ACC112 (cell line): ENCODE data around the gene SELENOP.
"Not testable (repeated sequence)": the region's sequence is repeated elsewhere in the genome, so short reads cannot be mapped to it uniquely, and the experiment has no call there.

Experiments used
- H2AFZ ChIP-seq: fragments of 200-600 bp; sonication (generic); one replicate; pipeline ENCODE4 v1.6.0; 2017; ENCODE audit warnings: antibody characterized with exemption, low read length; ENCODE audit not compliant: unreplicated experiment
- H3K27ac ChIP-seq: fragments of 200-600 bp; sonication (generic); 2 replicates; pipeline ENCODE4 v1.5.1; 2014; ENCODE audit warnings: low read depth, mild to moderate bottlenecking, antibody characterized with exemption, low read length, moderate library complexity
- H3K27me3 ChIP-seq: fragments of 200-600 bp; sonication (generic); 2 replicates; pipeline ENCODE4 v1.6.1; 2014; ENCODE audit warnings: mild to moderate bottlenecking, antibody characterized with exemption, low read length, moderate library complexity, mixed read lengths; ENCODE audit not compliant: insufficient read depth
- H3K36me3 ChIP-seq: fragments of 200-600 bp; sonication (generic); 2 replicates; pipeline ENCODE4 v1.6.1; 2016; ENCODE audit warnings: mild to moderate bottlenecking, antibody characterized with exemption, low read length, moderate library complexity, mixed read lengths; ENCODE audit not compliant: insufficient read depth
- H3K4me1 ChIP-seq: fragments of 200-600 bp; sonication (generic); one replicate; pipeline ENCODE4 v1.6.1; 2016; ENCODE audit warnings: low read length, mixed read lengths; ENCODE audit not compliant: insufficient read depth, unreplicated experiment, control insufficient read depth
- H3K4me3 ChIP-seq: fragments of 200-600 bp; sonication (generic); 2 replicates; pipeline ENCODE4 v1.5.1; 2014; ENCODE audit warnings: mild to moderate bottlenecking, low read depth, low read length
- H3K79me2 ChIP-seq: fragments of 200-600 bp; sonication (generic); one replicate; pipeline ENCODE4 v1.6.0; 2016; ENCODE audit warnings: low read length; ENCODE audit not compliant: control insufficient read depth, unreplicated experiment, insufficient read depth

The SELENOP gene

DNA sequence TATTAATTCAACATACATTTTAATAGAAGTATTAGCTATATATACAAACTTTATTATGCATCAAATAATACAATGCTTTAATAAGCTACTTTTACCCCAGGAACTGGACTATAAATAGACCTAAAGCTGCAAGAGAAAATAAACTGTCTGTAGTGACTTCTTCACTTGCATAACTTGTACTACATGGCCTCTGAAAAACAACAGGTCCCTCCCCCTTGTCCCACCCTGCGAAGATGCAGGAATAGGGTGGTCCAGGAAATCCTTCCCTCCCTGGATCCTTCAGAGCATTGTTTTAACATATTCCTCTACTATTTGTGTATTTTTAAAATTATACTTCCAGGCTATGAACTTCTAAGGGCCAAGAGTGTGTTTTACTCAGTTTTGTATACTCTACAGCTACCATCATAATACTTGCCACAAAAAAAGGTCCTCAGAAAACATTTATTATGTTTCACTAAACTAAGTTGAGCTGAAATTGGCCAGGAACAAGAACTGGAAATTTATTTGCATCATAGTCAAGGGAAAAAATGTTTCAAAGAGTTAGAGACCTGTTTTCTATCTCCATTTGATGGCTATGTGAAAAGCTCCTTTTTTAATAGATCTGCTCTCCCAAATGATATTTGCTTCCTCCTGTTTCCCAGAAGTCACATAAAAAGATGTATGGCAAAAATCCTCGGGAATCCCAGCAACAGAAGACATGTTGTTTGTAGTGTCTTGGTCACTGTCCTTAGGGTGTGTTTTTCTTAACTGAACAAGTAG lies 15.2 kb upstream of the SELENOP start:
- Histone ChIP-seq H3K27me3 (no peaks in the 10 kb centered on the region), H2AFZ (no peak overlapping the region), H3K79me2 (no peaks in the 10 kb centered on the region), H3K36me3 (no peaks in the 10 kb centered on the region), H3K4me1 (no peaks in the 10 kb centered on the region), H3K27ac (no peak overlapping the region), H3K4me3 (no peak overlapping the region)

DNA sequence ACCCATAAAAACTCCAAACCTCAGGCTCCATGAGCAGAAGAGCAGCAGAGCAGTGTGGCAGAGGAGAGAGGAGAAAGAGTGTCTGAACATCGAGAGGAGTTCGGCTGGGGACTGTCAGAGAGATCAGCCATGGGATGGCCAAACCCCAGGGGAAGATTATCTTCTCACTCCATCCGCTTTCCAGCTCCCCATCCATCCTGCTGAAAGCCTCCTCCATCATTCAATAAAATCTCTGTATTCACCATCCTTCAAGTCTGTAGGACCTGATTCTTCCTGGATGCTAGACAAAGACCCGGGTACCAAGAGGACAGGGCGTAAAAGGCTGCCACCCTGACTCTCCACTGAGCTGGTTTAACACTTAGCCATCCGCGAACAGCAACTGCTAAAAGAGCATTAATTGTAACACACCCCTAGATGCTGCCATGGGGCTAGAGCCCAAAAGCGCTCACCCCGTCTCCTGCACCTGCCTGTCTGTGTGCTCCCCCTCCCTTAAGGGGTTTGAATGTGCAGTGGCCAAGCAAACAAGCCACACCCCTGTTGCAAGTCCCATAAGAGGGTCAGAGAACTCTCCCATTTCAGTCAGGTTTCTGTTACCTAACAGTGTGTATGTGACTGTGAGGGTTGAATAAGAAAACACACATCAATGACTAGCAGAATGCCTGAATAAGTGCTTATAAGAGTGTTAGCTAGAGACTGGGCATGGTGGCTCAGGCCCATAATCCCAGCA lies 13.9 kb upstream of the SELENOP start:
- Histone ChIP-seq H3K4me3 (no peak overlapping the region), H2AFZ (no peak overlapping the region), H3K79me2 (no peaks in the 10 kb centered on the region), H3K4me1 (no peaks in the 10 kb centered on the region), H3K36me3 (no peaks in the 10 kb centered on the region), H3K27ac (no peak overlapping the region), H3K27me3 (no peaks in the 10 kb centered on the region)

DNA sequence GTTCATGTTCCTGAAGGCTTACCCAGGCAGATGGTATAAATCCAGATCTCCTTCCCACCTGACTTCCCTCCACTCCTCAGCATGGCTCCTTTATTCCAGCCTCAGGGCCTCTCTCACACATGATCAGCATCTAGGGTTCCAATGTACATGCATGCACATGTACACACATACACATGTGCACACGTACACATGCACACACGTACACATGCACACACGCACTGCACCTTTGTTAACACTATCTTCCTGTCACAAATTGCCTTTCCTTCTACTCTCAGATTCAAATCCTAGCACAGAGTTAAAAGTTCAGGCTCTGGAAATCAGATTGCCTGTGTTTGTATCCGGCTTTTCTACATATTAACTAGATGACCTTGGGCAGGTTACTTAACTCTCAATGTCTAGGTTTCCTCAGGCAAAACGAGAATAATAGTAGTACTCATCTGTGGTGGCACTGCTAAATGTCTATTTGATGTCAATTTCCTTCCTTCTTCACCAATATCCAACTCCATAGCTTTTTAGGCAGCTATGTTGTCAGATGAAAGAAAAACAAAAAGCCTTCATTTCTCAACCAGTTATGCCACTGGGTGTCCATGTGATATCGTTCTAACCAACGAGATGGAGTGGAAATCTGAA lies 12.8 kb upstream of the SELENOP start:
- no peak overlapping the region for H3K27ac ChIP-seq
- H2AFZ ChIP-seq = no peak overlapping the region
- no peaks in the 10 kb centered on the region for H3K79me2 ChIP-seq
- H3K4me1 ChIP-seq = no peaks in the 10 kb centered on the region
- H3K4me3 ChIP-seq = no peak overlapping the region
- no peaks in the 10 kb centered on the region for H3K36me3 ChIP-seq
- H3K27me3 ChIP-seq = no peaks in the 10 kb centered on the region

DNA sequence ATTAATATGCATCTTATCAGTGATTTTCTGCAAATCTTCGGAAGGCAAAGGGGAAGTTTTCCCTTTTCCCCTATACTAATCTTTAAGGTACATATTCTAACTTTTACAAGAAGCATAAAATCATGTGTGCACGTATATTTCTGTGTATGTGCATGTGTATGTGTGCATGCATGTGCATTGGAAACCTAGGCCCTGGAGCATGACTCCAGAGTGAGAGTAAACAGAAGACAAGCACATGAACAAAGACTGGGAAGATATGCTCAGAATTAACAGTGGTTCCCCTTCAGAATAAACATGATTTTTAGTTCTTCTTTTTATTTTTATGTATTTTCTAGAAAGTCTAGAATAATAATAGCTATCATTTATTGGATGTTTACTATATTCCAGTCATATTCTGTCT lies 10.9 kb upstream of the SELENOP start:
- H2AFZ ChIP-seq = no peak overlapping the region
- H3K27me3 ChIP-seq = no peaks in the 10 kb centered on the region
- no peaks in the 10 kb centered on the region for H3K79me2 ChIP-seq
- H3K4me3 ChIP-seq = no peak overlapping the region
- H3K27ac ChIP-seq = no peak overlapping the region
- no peaks in the 10 kb centered on the region for H3K4me1 ChIP-seq
- no peaks in the 10 kb centered on the region for H3K36me3 ChIP-seq

DNA sequence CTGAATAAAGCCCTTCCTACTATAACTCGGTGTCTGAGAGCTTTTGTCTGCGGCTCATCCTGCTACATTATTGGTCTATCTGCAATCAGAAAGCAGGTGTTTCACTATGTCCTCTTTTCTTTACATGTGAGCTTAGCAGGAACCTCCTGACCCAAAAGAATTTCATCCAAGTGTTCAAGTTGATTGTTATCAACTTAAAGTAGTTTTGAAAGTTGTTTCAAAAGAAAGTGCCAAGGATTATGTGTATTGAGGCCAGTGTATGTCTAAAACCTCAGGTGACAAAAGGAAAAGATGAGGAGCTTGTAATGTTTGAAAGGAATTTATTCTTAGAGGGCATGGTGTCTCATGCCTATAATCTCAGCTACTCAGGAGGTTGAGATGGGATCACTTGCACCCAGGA lies 8.1 kb upstream of the SELENOP start:
- Histone ChIP-seq H3K79me2 (no peaks in the 10 kb centered on the region), H3K36me3 (no peaks in the 10 kb centered on the region), H3K4me1 (no peaks in the 10 kb centered on the region), H2AFZ (no peak overlapping the region), H3K27me3 (no peaks in the 10 kb centered on the region), H3K4me3 (no peak overlapping the region), H3K27ac (no peak overlapping the region)

DNA sequence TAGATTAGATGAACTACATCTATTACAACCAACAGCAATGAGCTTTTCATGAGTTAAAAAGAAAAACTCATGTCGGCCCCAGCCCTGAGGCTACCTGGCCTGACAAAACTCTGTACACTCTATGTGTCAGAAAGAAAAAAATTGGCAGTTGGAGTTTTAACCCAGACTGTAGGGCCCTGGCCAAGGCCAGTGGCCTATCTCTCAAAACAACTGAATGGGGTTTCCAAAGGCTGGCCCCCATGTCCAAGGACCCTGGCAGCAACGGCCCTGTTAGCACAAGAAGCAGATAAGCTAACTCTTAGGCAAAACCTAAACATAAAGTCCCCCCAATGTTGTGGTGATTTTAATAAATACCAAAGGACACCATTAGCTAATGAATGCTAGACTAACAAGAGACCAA lies 4.9 kb upstream of the SELENOP start:
- H3K27me3 ChIP-seq, H3K4me1 ChIP-seq, H2AFZ ChIP-seq, H3K79me2 ChIP-seq, H3K27ac ChIP-seq, H3K36me3 ChIP-seq, H3K4me3 ChIP-seq: not testable (repeated sequence)

DNA sequence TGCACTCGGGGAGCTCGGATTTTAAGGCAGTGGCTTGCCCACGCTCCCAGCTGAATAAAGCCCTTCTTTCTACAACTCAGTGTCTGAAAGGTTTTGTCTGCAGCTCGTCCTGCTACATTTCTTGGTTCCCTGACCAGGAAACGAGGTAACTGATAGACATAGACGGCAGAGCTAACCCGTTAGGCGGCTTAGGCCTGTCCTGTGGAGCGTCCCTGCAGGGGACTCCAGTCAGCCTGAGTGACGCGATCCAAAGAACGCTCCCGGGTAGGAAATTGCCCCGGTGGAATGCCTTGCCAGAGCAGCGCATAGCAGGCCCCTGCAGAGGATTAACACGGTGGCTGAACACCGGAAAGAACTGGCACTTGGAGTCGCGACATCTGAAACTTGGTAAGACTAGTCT lies 1.8 kb upstream of the SELENOP start:
- Histone ChIP-seq H3K4me1 (peaks cover 5% of the 10 kb centered on the region), H3K27me3 (no peaks in the 10 kb centered on the region), H3K79me2 (no peaks in the 10 kb centered on the region), H2AFZ (no peak overlapping the region), H3K27ac (no peak overlapping the region), H3K4me3 (no peak overlapping the region), H3K36me3 (no peaks in the 10 kb centered on the region)

DNA sequence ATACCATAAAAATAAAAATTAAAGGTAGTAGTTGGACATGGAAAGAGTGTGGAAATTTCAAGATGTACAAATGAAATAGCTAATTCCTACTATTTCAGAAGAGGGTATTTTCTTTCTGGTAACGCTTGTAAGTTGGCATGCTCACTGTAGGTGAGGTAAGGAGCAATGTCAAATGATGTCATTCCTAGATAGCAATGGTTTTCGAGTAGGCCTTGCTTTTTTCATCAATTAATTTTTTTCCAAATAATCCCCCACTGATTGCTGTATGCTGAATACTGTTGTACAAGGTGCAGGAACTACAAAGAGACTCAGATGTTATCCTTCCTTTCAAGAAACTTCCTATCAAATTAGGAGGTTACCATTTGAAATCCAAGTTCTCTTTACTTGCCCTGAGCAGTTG lies 928 bp upstream of the SELENOP start:
- no peaks in the 10 kb centered on the region for H3K79me2 ChIP-seq
- no peak overlapping the region for H2AFZ ChIP-seq
- no peak overlapping the region for H3K27ac ChIP-seq
- H3K4me1 ChIP-seq = peaks cover 6% of the 10 kb centered on the region
- no peak overlapping the region for H3K4me3 ChIP-seq
- H3K36me3 ChIP-seq = no peaks in the 10 kb centered on the region
- H3K27me3 ChIP-seq = no peaks in the 10 kb centered on the region

DNA sequence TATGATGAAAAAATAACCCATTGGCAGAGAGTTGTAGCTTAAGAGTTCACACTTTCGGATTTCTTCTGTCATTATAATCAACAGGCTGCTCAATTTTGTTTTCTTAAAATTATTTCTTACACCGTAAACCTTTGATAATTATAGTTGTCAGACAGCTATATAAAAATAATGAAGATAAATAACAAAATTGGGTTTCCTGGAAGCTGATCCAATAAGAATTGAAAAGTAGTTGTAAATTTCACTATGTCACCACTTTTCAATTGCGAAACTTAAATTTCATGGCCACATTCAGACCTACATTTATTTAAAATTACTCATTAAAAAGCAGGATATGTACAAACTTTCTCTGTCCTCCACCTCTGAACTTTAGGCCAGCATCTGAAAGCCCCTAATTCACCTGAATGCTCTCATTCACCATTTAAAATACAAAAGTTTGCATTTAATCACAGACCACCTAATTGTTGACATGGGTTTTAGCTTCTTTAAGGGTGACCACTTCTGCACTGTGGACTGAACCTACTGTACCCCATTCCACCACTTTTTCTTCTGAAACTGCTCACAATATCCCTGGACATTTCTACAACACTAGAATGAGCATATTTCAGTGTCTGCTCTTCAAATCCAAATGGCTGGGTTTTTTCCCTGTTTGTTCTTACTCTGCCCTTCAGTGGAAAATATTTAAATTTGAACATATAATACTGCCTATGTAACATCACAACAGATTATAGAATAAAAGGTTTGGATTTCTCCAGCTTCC lies 680 bp downstream of the SELENOP start:
- Histone ChIP-seq H3K27me3 (no peaks in the 10 kb centered on the region), H3K4me1 (peaks cover 9% of the 10 kb centered on the region), H3K36me3 (no peaks in the 10 kb centered on the region), H3K27ac (no peak overlapping the region), H3K4me3 (peak overlapping the region; percentile 37), H3K79me2 (no peaks in the 10 kb centered on the region), H2AFZ (peak overlapping the region; percentile 35)

DNA sequence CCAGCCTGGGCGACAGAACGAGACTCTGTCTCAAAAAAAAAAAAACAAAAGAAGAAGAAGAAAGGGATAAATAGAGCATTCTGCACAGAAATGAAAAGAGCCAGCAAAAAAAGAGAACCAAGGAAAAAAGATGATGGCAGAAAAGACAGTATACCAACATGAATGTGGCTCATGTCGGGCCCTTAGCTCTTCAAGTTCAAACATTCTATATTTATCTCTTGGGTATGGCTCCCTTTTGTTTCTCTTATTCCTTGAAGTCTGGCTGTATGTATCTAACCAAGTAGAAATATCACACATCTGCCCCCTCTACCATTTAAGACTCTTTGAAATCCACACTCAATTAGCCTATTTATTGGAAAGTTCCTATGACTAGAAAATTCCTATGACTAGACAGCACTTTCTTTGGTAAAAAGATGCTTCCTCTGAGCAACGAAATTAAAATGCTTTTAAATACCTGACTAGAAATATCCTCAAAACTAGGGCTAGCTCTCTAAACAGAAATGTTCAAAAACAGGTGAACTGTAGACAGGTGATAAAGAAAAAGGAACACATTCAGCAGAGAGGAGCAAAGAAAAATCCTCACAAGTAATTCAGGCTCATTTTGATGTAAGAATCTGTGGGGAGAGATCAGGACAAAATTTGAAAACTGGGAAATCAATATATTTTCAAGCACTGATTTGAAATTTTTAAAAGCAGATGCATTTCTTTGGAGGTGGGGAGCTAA lies 2.6 kb downstream of the SELENOP start:
- H3K36me3 ChIP-seq = no peaks in the 10 kb centered on the region; the same call in 1 of the 2 replicates
- H3K27ac ChIP-seq = no peak overlapping the region
- H3K4me3 ChIP-seq = no peak overlapping the region
- H3K79me2 ChIP-seq = no peaks in the 10 kb centered on the region
- H3K4me1 ChIP-seq = peaks cover 9% of the 10 kb centered on the region
- H3K27me3 ChIP-seq = no peaks in the 10 kb centered on the region
- no peak overlapping the region for H2AFZ ChIP-seq
